ENCODE results near the gene PRXL2B.

Gene PRXL2B

GRCh38 chr1:2588661-2589430 lies 2.3 kb downstream of the PRXL2B start:
- no peak for TF ChIP-seq CTCF (IDR thresholded peaks at IDR 0.05; ENCODE audit: low read depth, low read length)
- no peak for DNase-seq (ENCODE audit: low read depth in 2 of 2)
- no peak overlapping the region for H3K4me3 ChIP-seq (replicated peaks in 1 of 2; ENCODE audit: low read depth in 2 of 2, low read length in 2 of 2)

GRCh38 chr1:2589431-2590232 lies 3.1 kb downstream of the PRXL2B start:
- TF ChIP-seq CTCF (IDR thresholded peaks at IDR 0.05; ENCODE audit: low read depth, low read length) = no peak
- no peak for DNase-seq (ENCODE audit: low read depth in 2 of 2)
- no peak overlapping the region for H3K4me3 ChIP-seq (replicated peaks in 1 of 2; ENCODE audit: low read depth in 2 of 2, low read length in 2 of 2)

- no peak for DNase-seq (ENCODE audit: low read depth in 2 of 2)
- no peak overlapping the region for H3K4me3 ChIP-seq (replicated peaks in 1 of 2; ENCODE audit: low read depth in 2 of 2, low read length in 2 of 2)
- no peak for TF ChIP-seq CTCF (IDR thresholded peaks at IDR 0.05; ENCODE audit: low read depth, low read length)
Observed at GRCh38 chr1:2590233-2591141, 3.9 kb downstream of the PRXL2B start.

- H3K4me3 ChIP-seq (replicated peaks in 1 of 2; ENCODE audit: low read depth in 2 of 2, low read length in 2 of 2) = no peak overlapping the region
- DNase-seq (ENCODE audit: low read depth in 2 of 2) = no peak
- no peak for TF ChIP-seq CTCF (IDR thresholded peaks at IDR 0.05; ENCODE audit: low read depth, low read length)
Observed at GRCh38 chr1:2591233-2591580, 4.6 kb downstream of the PRXL2B start.

GRCh38 chr1:2591581-2592261 lies 5.1 kb downstream of the PRXL2B start:
- no peak for TF ChIP-seq CTCF (IDR thresholded peaks at IDR 0.05; ENCODE audit: low read depth, low read length)
- DNase-seq (ENCODE audit: low read depth in 2 of 2) = no peak
- no peak overlapping the region for H3K4me3 ChIP-seq (replicated peaks in 1 of 2; ENCODE audit: low read depth in 2 of 2, low read length in 2 of 2)

GRCh38 chr1:2592672-2593071 lies 6.1 kb downstream of the PRXL2B start:
- no peak overlapping the region for H3K4me3 ChIP-seq (replicated peaks in 1 of 2; ENCODE audit: low read depth in 2 of 2, low read length in 2 of 2)

More at GRCh38 chr1:2592672-2593071, 6.1 kb downstream of the PRXL2B start:
- no peak for DNase-seq (ENCODE audit: low read depth in 2 of 2)
- TF ChIP-seq CTCF (IDR thresholded peaks at IDR 0.05; ENCODE audit: low read depth, low read length) = no peak

Data from cardiac fibroblast (primary cell).